NCI-H146 treated with DMSO at 0.1 percent for 48 hours (cell line): ENCODE data around the gene SEMA3C.

Experiments
- DNase-seq: peaks from one replicate; lab custom pipeline; 2025; ENCODE audit not compliant: unreplicated experiment; lab: John Stamatoyannopoulos, UW

The SEMA3C gene

GRCh38 chr7:80918909-80919721 is at the start of gene SEMA3C:
SEMA3C (minus strand) TSS chr7:80919051; CDS start chr7:80916781, 2,270 bp downstream.
- peak; percentile 44 for DNase-seq

GRCh38 chr7:80968606-80969005 is 49.8 kb upstream of the SEMA3C start:
- DNase-seq: no peak

- DNase-seq: no peak
Measured at GRCh38 chr7:80967917-80968297, 49.1 kb upstream of the SEMA3C start.

- DNase-seq: no peak
Measured at GRCh38 chr7:80967071-80967916, 48.4 kb upstream of the SEMA3C start.

GRCh38 chr7:80960244-80960795 is 41.5 kb upstream of the SEMA3C start:
- no peak for DNase-seq

GRCh38 chr7:80957226-80957777 is 38.5 kb upstream of the SEMA3C start:
- no peak for DNase-seq

- DNase-seq: no peak
Measured at GRCh38 chr7:80954191-80954590, 35.3 kb upstream of the SEMA3C start.

- DNase-seq: no peak
Measured at GRCh38 chr7:80950550-80950967, 31.7 kb upstream of the SEMA3C start.

- DNase-seq: no peak
Measured at GRCh38 chr7:80949449-80949848, 30.6 kb upstream of the SEMA3C start.

GRCh38 chr7:80946858-80947257 is 28.0 kb upstream of the SEMA3C start:
- no peak for DNase-seq

- DNase-seq: no peak
Measured at GRCh38 chr7:80945976-80946375, 27.1 kb upstream of the SEMA3C start.

GRCh38 chr7:80943342-80943741 is 24.5 kb upstream of the SEMA3C start:
- no peak for DNase-seq

- no peak for DNase-seq
Measured at GRCh38 chr7:80942261-80943041, 23.6 kb upstream of the SEMA3C start.

GRCh38 chr7:80941208-80941758 is 22.4 kb upstream of the SEMA3C start:
- DNase-seq: no peak

- DNase-seq: no peak
Measured at GRCh38 chr7:80940539-80941207, 21.8 kb upstream of the SEMA3C start.

- DNase-seq: no peak
Measured at GRCh38 chr7:80937336-80937735, 18.5 kb upstream of the SEMA3C start.

- DNase-seq: no peak
Measured at GRCh38 chr7:80935991-80936780, 17.3 kb upstream of the SEMA3C start.

GRCh38 chr7:80934321-80934720 is 15.5 kb upstream of the SEMA3C start:
- no peak for DNase-seq

GRCh38 chr7:80932536-80932935 is 13.7 kb upstream of the SEMA3C start:
- no peak for DNase-seq
